ENCODE results near the gene CCDC120. TPM values are rescaled to one million over a fixed set of nuclear protein-coding genes. Genes with fewer than 3 reads are reported as not detected.

The CCDC120 gene
- total and polyA plus RNA-seq, 8 donors: 4.5 to 10.6 (median 7.1) TPM

GRCh38 chrX:49071877-49072711 is 13.3 kb downstream of the CCDC120 start:
- H3K27me3 ChIP-seq: no peaks in the 10 kb centered on the region
- DNase-seq (peak in 3 of 6 donors; percentile 53 to 65 (median 61)), FAIRE-seq (no peak), ATAC-seq (peak; percentile 29 to 66 (median 46))
- no peak overlapping the region for H3K4me3 ChIP-seq
- no peaks in the 10 kb centered on the region for H3K4me1 ChIP-seq
- no peaks in the 10 kb centered on the region for H3K9me3 ChIP-seq
- 35 to 57% methylated on average over 63 of the region's 63 CpGs for WGBS, 2 donors
- no peak overlapping the region for H3K27ac ChIP-seq
- TF ChIP-seq, protein P1, sequence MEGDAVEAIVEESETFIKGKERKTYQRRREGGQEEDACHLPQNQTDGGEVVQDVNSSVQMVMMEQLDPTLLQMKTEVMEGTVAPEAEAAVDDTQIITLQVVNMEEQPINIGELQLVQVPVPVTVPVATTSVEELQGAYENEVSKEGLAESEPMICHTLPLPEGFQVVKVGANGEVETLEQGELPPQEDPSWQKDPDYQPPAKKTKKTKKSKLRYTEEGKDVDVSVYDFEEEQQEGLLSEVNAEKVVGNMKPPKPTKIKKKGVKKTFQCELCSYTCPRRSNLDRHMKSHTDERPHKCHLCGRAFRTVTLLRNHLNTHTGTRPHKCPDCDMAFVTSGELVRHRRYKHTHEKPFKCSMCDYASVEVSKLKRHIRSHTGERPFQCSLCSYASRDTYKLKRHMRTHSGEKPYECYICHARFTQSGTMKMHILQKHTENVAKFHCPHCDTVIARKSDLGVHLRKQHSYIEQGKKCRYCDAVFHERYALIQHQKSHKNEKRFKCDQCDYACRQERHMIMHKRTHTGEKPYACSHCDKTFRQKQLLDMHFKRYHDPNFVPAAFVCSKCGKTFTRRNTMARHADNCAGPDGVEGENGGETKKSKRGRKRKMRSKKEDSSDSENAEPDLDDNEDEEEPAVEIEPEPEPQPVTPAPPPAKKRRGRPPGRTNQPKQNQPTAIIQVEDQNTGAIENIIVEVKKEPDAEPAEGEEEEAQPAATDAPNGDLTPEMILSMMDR (IDR thresholded peaks at IDR 0.05): no peak
- H3K36me3 ChIP-seq: no peaks in the 10 kb centered on the region
- intact Hi-C loops (cut with DNase I): no loop called here

DNA sequence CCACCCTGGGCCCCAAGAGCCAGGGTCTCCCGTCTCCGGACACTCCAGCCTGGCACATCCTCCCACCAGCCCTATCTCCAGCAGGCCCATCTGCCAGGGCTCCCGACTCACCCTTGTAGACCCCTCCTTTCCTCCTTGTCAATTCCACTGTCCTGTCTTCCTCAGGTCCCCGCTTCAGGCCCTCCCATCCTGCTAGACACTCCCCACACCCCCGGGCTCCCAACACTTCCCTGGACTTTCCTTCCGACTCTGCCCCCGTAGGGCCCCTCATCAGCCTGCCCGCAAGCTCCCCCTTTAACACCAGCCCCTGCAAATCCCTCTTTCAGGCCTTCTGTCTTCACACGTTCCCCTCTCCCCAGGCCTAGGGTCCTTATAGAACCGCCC is 13.9 kb downstream of the CCDC120 start:
- no peaks in the 10 kb centered on the region for H3K36me3 ChIP-seq
- FAIRE-seq (no peak), ATAC-seq (no peak), DNase-seq (no peak)
- no peak overlapping the region for H3K27ac ChIP-seq
- H3K4me3 ChIP-seq: peak overlapping the region in 1 of 4 donors; percentile 44
- H3K4me1 ChIP-seq: no peaks in the 10 kb centered on the region
- TF ChIP-seq, protein P1 (IDR thresholded peaks at IDR 0.05): no peak
- WGBS, 2 donors: 52 to 59% methylated on average over 9 to 10 of the region's 10 CpGs
- intact Hi-C loops (cut with DNase I): no loop called here
- no peaks in the 10 kb centered on the region for H3K27me3 ChIP-seq
- no peaks in the 10 kb centered on the region for H3K9me3 ChIP-seq

DNA sequence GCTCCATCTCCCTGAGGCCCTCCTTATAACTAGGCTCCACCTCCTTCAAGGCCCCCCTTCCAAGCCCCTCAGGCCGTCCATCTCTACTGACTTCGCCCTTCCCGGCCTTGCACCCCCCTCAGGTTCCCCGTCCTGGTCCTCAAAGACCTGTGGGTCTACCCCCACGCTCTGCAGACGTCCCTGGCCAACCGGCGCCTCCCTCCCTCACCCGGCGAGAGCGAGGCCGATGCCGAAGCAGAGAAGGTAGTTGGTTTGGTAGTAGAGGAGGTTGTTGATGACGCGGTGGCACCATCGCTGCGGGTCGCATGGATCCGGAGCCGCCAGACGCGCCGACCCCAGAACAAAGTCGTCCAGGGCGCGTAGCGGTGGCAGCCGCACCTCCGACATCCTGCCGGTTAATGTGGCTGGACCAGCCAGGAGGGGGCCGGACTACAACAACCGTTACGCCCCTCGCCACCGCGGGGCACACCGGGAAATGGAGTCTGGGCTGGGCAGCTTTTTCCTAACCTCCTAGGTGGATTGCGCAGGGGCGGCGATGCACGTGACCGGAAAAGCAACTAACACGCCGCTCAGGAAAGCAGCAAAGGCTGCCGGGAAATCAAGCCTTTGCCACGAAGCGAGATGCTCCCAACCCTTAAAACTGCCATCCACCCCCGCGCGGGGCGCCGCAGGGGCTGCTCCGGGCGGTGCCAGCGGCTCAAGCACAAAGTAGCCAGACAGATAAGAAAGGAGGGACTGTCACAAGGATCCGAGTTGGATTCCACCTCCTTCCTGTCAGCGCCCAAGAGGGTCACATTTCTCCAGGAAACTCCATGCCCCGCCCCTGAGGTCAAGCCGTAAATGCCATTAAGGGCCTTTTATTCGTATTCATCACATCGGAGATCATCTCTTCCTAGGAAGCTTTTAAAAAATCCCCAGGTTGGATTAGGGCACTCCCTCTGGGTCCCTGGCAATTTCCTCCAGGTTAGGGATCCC is 15.1 kb downstream of the CCDC120 start, which contains the start of gene PRAF2:
Gene PRAF2, minus strand, starts transcription at position 402 of the 975 bp plus-strand sequence. Its CDS starts 15 bp downstream, at position 387.
- WGBS, 2 donors: 7 to 42% methylated on average over 61 of the region's 61 CpGs
- peak; percentile 88 to 95 (median 93) for ATAC-seq
- peak within 1 kb of the TSS in 2 of 4 donors; percentile 46 to 57 for H3K27ac ChIP-seq
- H3K4me3 ChIP-seq: peak within 1 kb of the TSS in 2 of 4 donors; percentile 37 to 44
- FAIRE-seq: peak; percentile 73
- H3K4me1 ChIP-seq: no peaks in the 10 kb centered on the region
- no peaks in the 10 kb centered on the region for H3K9me3 ChIP-seq
- peak; percentile 87 to 94 (median 89) for DNase-seq
- H3K27me3 ChIP-seq: no peaks in the 10 kb centered on the region
- intact Hi-C loops (cut with DNase I): no loop called here
- TF ChIP-seq, protein P1 (IDR thresholded peaks at IDR 0.05): no peak
- no peaks in the 10 kb centered on the region for H3K36me3 ChIP-seq

DNA sequence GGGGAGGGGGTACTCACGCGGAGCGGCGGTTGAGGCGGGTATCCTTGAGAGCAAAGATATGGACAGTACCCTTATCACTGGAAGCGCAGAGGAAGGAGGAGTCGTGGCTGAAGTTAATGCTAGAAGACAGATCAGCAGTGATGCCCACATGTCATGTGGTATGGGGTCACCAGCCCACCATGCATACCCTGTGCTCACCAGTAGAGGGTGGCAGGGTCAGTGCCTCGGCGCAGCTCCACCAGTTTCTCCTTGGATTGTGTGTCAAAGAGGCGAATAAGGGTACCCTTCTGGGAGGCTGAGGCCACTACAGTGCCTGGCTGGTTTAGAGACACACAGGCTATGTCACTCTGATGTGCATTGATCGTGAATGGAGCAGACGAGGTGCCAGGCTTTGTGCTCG is 16.5 kb downstream of the CCDC120 start:
- FAIRE-seq: no peak
- TF ChIP-seq, protein P1 (IDR thresholded peaks at IDR 0.05): no peak
- no peaks in the 10 kb centered on the region for H3K9me3 ChIP-seq
- 85 to 86% methylated on average over 13 of the region's 13 CpGs for WGBS, 2 donors
- H3K4me3 ChIP-seq: no peak overlapping the region
- H3K27ac ChIP-seq: no peak overlapping the region
- no peaks in the 10 kb centered on the region for H3K27me3 ChIP-seq
- ATAC-seq: no peak
- no peaks in the 10 kb centered on the region for H3K36me3 ChIP-seq
- H3K4me1 ChIP-seq: no peaks in the 10 kb centered on the region
- no peak for DNase-seq
- intact Hi-C loops (cut with DNase I): no loop called here
